Activated CD4-positive, alpha-beta memory T cell treated with anti-CD3 and anti-CD28 coated beads for 36 hours (primary cell): ENCODE data around the gene TMEM185B. TPM values are rescaled to one million over a fixed set of nuclear protein-coding genes. Genes with fewer than 3 reads are reported as not detected.
A peak's percentile ranks its signal among the peaks of the same experiment; 100 is the strongest.

ENCODE experiments used
- CTCF ChIA-PET: fragments of 350-600 bp; sonication (Branson Sonifier 250); formaldehyde crosslinking; loops from one replicate; lab custom pipeline; 2021; ENCODE audit warnings: antibody characterized with exemption, inconsistent platforms; lab: Charles Lee
- POLR2A ChIA-PET: fragments of 350-600 bp; sonication (Branson Sonifier 250); formaldehyde crosslinking; loops from one replicate; lab custom pipeline; 2021; ENCODE audit warnings: antibody characterized with exemption; lab: Charles Lee
- DNase-seq: peaks from one replicate; pipeline ENCODE4 v3.0.0-alpha.2; 2020
- H3K27ac Mint-ChIP-seq: one replicate; pipeline ENCODE4 v1.8.0; 2021; ENCODE audit warnings: mixed read lengths
- H3K27me3 Mint-ChIP-seq: one replicate; pipeline ENCODE4 v1.8.0; 2021; ENCODE audit warnings: mixed read lengths
- H3K36me3 Mint-ChIP-seq: one replicate; pipeline ENCODE4 v1.8.0; 2021; ENCODE audit warnings: mixed read lengths
- H3K4me1 Mint-ChIP-seq: one replicate; pipeline ENCODE4 v1.8.0; 2021; ENCODE audit warnings: low read depth, mixed read lengths
- H3K4me3 Mint-ChIP-seq: one replicate; pipeline ENCODE4 v1.8.0; 2021; ENCODE audit warnings: mild to moderate bottlenecking, mixed read lengths
- H3K9me3 Mint-ChIP-seq: one replicate; pipeline ENCODE4 v1.8.0; 2021; ENCODE audit warnings: mixed read lengths
- intact Hi-C: fragments of 100-400 bp; cut with micrococcal nuclease; formaldehyde crosslinking; loops from one replicate; pipeline ENCODE4 v1.15.1; 2023
- total RNA-seq, 2 experiments: library from RNA; stranded (reverse); gene quantifications; one replicate each; pipeline ENCODE4 v1.2.3, GENCODE V29; 2021

Gene TMEM185B
- total RNA-seq, 2 experiments from 2014 or later = 19.4 to 19.7 TPM

DNA sequence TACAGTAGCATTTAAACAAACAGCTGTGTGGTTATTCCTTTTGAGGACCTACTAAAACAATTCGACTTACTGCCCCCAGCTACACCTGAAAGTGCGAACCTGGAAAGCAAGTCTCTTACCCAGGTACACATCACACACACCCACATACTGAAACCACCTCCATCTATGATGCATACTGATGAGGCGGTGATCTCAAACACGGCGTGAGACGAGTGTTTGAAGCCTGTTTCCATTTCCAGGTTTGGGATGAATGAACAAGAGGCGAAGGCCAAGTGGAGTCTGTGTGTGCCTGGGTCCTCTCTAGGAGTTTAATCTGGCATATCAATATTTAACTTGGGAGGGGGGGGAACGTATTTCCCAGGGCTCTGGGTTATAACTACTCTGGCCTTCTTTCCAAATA, 1.6 kb downstream of the TMEM185B start:
- ChIA-PET POLR2A (interaction anchor here (2.3 kb wide), 1 partner anchor 11 kb away, joined by 9 read pairs; no protein-coding TSS in a partner anchor), CTCF (interaction anchor here (0.6 to 3.2 kb wide), 3 partner anchors 14 to 91 kb away, joined by 3 to 14 read pairs (median 3); no protein-coding TSS in a partner anchor)
- peak; percentile 42 for DNase-seq
- Mint-ChIP-seq H3K4me1 (peaks cover 43% of the 10 kb centered on the region), H3K27ac (peak overlapping the region; percentile 52), H3K36me3 (peaks cover 44% of the 10 kb centered on the region), H3K9me3 (peaks cover 10% of the 10 kb centered on the region), H3K27me3 (no peaks in the 10 kb centered on the region), H3K4me3 (peak overlapping the region; percentile 71)
- intact Hi-C loops = loop anchor here (2.0 kb wide), 1 partner anchor 65 kb away; no protein-coding TSS in a partner anchor

DNA sequence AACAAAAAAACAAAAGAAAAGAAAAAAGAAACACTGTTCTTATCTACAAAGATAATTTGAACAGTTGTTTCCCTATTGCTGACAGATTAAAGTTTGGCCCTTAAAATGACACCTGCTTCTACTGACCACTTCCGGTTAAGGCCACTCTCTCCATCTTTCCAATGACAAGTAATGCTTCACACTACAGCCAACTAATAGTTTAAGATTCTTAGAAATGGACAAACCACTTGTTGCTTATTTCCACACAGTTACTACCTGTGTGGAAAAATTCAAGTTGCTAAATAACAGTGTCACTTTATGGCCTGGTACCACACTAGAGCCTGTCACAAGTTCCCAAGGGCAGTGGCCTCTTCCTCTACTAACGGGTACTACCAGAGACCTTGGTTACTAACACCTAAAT, 2.4 kb downstream of the TMEM185B start:
- intact Hi-C loops = no loop called here
- Mint-ChIP-seq H3K4me1 (peaks cover 43% of the 10 kb centered on the region), H3K27me3 (no peaks in the 10 kb centered on the region), H3K36me3 (peaks cover 48% of the 10 kb centered on the region), H3K4me3 (no peak overlapping the region), H3K9me3 (peaks cover 13% of the 10 kb centered on the region), H3K27ac (no peak overlapping the region)
- POLR2A ChIA-PET = interaction anchor here (1.2 kb wide), 1 partner anchor 44 kb away, joined by 3 read pairs; no protein-coding TSS in a partner anchor
- CTCF ChIA-PET = interaction anchor here (3.2 kb wide), 1 partner anchor 14 kb away, joined by 14 read pairs; no protein-coding TSS in a partner anchor
- no peak for DNase-seq

DNA sequence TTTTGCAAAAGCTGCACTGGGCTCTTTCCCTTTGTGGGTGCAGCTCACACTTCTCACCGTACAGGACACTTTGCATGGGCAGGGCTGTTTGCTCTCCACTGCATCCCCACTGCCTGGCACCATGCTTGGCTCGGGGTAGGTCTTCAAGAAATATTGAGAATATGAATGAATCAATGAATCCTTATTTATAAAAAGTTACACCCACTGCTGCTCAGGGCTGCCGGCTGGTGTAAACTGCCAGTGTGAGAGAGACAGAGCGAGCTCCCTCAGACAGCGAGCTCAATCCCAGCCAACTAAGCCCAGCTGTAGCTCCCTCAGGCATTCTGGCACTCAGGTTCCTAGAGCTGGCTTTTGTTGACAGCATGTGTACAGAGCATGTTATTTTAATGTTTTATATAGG, 3.4 kb downstream of the TMEM185B start:
- ChIA-PET CTCF (interaction anchor here (1.6 to 3.2 kb wide), 3 partner anchors 13 to 93 kb away, joined by 7 to 14 read pairs (median 11); no protein-coding TSS in a partner anchor), POLR2A (interaction anchor here (1.2 kb wide), 1 partner anchor 43 kb away, joined by 3 read pairs; no protein-coding TSS in a partner anchor)
- Mint-ChIP-seq H3K9me3 (peaks cover 13% of the 10 kb centered on the region), H3K36me3 (peaks cover 48% of the 10 kb centered on the region), H3K27me3 (no peaks in the 10 kb centered on the region), H3K4me3 (no peak overlapping the region), H3K4me1 (peaks cover 41% of the 10 kb centered on the region), H3K27ac (no peak overlapping the region)
- intact Hi-C loops = no loop called here
- no peak for DNase-seq

DNA sequence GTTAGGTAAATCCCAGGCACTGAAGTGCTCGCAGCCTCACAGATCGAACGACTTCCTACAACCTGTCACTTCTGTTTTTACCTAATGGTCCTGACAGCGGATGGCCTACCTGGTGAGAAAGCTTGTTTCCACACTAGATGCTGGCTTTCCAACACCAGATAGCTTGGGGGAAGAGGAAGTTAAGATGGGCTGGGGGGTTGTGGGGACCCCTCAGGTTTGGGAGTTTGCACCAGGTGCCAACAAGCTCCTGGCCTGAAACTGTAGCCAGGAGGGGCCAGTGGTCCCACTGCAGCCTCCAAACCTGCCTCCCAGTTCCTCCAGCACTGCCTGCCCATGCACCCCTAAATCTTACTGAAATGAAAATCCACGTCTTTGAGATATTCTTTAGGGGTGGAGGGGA, 3.9 kb downstream of the TMEM185B start:
- Mint-ChIP-seq H3K9me3 (peaks cover 13% of the 10 kb centered on the region), H3K27ac (no peak overlapping the region), H3K27me3 (no peaks in the 10 kb centered on the region), H3K4me1 (peaks cover 36% of the 10 kb centered on the region), H3K4me3 (no peak overlapping the region), H3K36me3 (peaks cover 48% of the 10 kb centered on the region)
- ChIA-PET CTCF (interaction anchor here (1.6 to 3.2 kb wide), 3 partner anchors 12 to 94 kb away, joined by 7 to 14 read pairs (median 11); no protein-coding TSS in a partner anchor), POLR2A (interaction anchor here (1.2 kb wide), 1 partner anchor 43 kb away, joined by 3 read pairs; no protein-coding TSS in a partner anchor)
- no peak for DNase-seq
- intact Hi-C loops = no loop called here

DNA sequence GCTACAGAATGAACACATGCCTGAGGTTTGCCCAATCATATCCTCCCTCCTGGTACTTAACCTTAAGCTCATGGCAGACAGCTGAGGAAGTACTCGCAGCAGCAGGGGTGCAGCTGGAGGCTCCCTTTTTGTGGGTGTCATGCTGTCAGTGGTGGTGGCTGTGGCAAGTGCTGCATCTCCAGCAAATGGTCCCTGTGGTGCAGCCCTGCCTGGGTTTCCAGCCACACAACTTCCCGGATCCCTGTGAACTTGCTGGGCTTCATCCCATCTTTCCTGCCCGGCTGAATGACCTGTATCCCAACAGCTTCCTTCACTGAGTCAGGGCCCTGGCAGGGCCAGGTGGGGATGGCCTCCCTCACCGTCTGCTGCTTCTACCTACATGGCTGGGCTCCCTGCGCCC, 5.0 kb downstream of the TMEM185B start:
- no peak for DNase-seq
- ChIA-PET POLR2A (no interaction called here), CTCF (interaction anchor here (1.1 to 3.2 kb wide), 4 partner anchors 11 to 95 kb away, joined by 3 to 14 read pairs (median 5); no protein-coding TSS in a partner anchor)
- H3K9me3 Mint-ChIP-seq = peaks cover 13% of the 10 kb centered on the region
- H3K4me3 Mint-ChIP-seq = no peak overlapping the region
- H3K27me3 Mint-ChIP-seq = no peaks in the 10 kb centered on the region
- H3K27ac Mint-ChIP-seq = no peak overlapping the region
- intact Hi-C loops = no loop called here
- peaks cover 48% of the 10 kb centered on the region for H3K36me3 Mint-ChIP-seq
- H3K4me1 Mint-ChIP-seq = peaks cover 30% of the 10 kb centered on the region

DNA sequence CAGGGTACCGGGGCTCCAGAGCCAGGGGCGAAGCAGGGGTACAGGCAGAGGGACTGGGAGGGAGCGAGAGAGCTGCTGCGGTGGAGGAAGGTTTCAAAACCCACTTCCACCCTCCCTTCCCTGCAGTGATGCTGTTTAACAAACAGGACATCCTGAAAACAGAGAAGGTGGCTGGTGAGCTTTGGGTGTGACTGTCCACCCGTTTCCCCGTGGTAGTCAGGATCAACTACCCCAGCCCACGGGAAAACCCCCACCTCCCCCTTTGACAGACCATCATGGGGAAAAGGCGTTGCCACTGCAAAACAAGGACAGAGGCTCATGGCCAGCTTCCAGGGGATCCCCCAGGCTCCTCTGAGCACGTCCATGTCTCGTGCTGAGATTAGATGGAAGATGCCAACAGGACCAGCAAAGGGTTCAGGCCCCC, 12.9 kb downstream of the TMEM185B start:
- Mint-ChIP-seq H3K4me1 (no peaks in the 10 kb centered on the region), H3K36me3 (no peaks in the 10 kb centered on the region), H3K27ac (peak overlapping the region; percentile 44), H3K4me3 (no peak overlapping the region), H3K27me3 (no peaks in the 10 kb centered on the region), H3K9me3 (no peaks in the 10 kb centered on the region)
- POLR2A ChIA-PET = no interaction called here
- CTCF ChIA-PET = interaction anchor here (1.0 kb wide), 2 partner anchors 32 to 103 kb away, joined by 3 read pairs; no protein-coding TSS in a partner anchor
- DNase-seq = peak; percentile 27
- intact Hi-C loops = no loop called here

DNA sequence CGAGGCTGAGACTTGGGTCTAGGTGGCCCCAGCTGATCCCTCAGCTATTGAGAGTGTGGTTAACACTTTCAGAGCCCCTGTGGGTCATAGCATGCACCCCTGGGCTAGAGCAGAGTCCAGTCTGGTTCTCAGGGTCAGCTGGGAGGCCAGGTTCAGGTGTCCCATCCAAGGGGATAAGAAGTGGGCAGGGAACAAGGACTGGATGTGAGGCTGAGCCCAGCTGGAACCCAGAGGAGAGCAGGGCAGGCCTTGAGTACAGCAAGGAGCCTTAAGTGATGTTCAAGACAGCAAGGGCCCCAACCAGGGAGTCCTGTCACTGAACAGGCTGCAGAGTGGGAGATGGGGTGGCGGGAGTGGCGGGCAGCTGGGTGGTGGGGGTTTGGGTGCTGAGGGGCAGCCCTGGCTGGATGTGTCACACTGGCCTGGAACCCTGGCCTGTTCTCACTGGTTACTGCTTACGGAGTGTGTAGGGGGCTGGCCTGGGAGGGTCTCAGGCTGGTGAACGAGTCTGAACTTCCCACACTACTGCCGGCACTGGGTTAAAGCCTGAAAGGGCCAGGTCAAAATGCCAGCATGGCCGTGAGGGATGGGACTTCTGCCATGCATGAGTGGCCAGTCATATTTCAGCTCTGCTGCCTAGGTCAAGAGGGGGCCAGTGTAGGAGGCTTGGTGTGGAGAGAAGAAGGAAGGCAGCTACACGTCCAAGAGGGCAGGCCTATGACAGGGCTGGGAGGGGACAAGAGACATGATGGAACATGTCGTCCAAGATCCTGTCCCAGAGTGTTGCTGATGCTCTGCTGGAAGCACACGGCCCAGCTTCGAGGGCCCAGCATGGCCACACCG, 13.6 kb downstream of the TMEM185B start:
- CTCF ChIA-PET = interaction anchor here (1.0 kb wide), 2 partner anchors 31 to 103 kb away, joined by 3 read pairs; no protein-coding TSS in a partner anchor
- Mint-ChIP-seq H3K36me3 (no peaks in the 10 kb centered on the region), H3K9me3 (no peaks in the 10 kb centered on the region), H3K4me3 (no peak overlapping the region), H3K27me3 (no peaks in the 10 kb centered on the region), H3K4me1 (no peaks in the 10 kb centered on the region), H3K27ac (peak overlapping the region; percentile 44)
- no peak for DNase-seq
- POLR2A ChIA-PET = no interaction called here
- intact Hi-C loops = no loop called here

DNA sequence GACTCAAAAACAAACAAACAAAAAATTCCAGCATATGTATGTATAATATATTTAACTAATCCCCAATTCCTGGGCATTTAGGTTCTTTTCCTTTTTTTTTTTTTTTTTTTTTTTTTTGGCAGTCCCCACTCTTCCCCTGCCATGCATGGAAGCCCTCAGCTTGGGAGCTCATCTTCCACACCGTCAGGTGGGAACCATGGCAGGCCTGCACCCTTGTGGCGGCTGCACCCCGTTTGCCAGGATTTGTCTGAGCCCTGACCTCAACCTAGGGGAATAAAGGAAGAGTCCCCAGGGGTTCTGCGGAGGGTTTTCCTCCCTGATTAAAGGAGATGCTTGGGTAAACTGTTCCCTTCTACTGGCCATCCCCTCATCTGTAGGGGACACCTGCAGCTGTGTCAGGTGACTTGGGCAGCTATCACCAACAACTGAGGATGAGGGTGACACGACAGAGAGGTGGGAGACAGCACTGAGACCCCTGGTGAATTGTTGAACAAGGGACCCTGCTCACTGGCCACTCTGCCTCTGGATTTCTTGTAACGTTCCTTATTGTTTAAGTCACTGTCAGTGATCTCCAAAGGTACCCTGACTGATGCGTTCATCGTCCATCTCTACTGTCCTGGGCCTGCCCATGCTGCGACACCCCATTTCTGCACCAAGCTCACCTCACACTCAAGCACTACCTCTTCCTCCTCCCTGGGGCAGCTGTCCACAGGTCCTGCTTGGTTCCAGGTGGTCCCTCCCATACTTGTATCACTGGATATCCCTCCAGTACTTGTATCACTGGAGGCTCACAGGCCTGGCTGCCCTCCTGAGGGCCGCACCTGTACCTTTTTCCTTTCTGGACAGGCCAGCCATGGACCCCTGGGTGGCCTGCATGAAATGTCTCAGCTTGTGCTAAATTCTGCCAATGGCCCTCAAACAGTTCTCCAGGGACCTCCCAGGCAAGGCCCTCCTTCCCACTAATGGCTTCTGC, 14.5 kb downstream of the TMEM185B start:
- CTCF ChIA-PET = interaction anchor here (0.8 to 2.9 kb wide), 3 partner anchors 11 to 104 kb away, joined by 3 to 14 read pairs (median 6); no protein-coding TSS in a partner anchor
- Mint-ChIP-seq H3K36me3 (no peaks in the 10 kb centered on the region), H3K27me3 (no peaks in the 10 kb centered on the region), H3K4me3 (no peak overlapping the region), H3K4me1 (no peaks in the 10 kb centered on the region), H3K9me3 (no peaks in the 10 kb centered on the region), H3K27ac (no peak overlapping the region)
- POLR2A ChIA-PET = no interaction called here
- no peak for DNase-seq
- intact Hi-C loops = no loop called here

DNA sequence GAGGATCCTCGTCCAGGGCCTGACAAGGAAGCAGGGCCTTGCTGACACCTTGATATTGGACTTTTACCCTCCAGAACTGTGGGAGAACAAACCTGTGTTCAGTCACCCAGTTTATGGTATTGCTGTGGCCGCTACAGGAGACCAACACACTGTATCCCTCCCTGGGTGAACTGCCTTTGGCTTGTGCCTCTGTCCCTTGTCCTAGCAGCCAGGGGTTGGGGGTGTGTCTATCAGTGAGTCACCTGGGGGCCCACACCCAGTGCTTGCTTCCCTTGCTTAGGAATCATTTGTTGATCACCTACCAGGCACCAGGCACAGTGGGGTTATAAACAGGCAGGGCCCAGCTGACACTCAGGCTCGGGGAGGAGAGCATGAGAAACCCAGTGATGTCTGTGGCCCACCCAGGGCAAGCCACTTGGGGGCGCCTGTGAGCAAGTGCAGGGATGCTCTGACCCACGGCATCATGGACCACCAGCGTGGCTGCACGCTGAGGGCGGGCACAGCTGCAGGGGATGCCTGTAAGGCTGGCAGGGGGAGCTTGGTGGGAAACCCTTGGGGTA, 17.1 kb downstream of the TMEM185B start:
- Mint-ChIP-seq H3K36me3 (no peaks in the 10 kb centered on the region), H3K27ac (no peak overlapping the region), H3K4me1 (no peaks in the 10 kb centered on the region), H3K27me3 (no peaks in the 10 kb centered on the region), H3K4me3 (no peak overlapping the region), H3K9me3 (no peaks in the 10 kb centered on the region)
- DNase-seq = peak; percentile 66
- ChIA-PET POLR2A (no interaction called here), CTCF (interaction anchor here (0.6 to 3.0 kb wide), 6 partner anchors 9 to 502 kb away, joined by 3 to 17 read pairs (median 4); no protein-coding TSS in a partner anchor)
- intact Hi-C loops = loop anchor here (1.0 kb wide), 1 partner anchor 107 kb away; no protein-coding TSS in a partner anchor

DNA sequence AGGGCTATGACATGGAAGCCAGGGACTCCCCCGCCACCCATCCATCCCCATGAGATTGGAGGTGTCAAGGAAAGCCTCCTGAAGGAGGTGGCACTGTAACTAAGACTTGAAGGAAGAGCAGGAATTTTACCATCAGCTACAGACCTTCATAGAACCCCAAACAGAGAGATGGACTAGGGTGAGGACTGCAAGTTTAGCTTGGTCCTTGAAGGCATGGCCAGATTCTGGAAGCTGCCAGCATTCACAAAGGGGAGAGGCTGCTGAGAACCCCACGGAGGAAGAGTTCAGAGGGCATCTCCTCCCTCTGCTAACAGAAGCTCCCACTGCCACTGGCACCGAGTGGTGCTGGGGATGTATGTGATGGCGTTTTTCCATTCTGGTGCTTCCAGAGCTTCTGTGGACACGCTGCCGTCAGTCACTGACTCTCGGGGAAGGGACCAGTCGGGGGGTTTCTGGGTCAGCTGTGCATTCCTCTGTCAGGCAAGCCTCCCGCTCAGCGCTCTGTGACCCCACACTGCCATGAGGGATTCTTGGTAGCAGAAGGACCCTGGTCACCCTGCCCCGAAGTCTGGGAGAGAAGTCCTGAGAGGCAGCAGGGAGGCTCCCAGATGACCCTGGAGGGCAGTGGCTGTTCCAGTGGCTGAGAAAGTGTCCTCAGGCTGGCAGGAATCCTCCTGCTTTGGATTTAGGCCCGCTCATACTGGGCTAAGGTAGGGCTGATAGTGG, 18.1 kb downstream of the TMEM185B start:
- no peaks in the 10 kb centered on the region for H3K27me3 Mint-ChIP-seq
- H3K4me1 Mint-ChIP-seq = no peaks in the 10 kb centered on the region
- no peaks in the 10 kb centered on the region for H3K36me3 Mint-ChIP-seq
- POLR2A ChIA-PET = no interaction called here
- H3K4me3 Mint-ChIP-seq = no peak overlapping the region
- no peak overlapping the region for H3K27ac Mint-ChIP-seq
- no peaks in the 10 kb centered on the region for H3K9me3 Mint-ChIP-seq
- intact Hi-C loops = no loop called here
- DNase-seq = no peak
- CTCF ChIA-PET = interaction anchor here (1.0 to 3.0 kb wide), 2 partner anchors 30 to 108 kb away, joined by 4 to 17 read pairs; no protein-coding TSS in a partner anchor
